ENCODE data around the gene AHSG. TPM values are rescaled to one million over a fixed set of nuclear protein-coding genes. Genes with fewer than 3 reads are reported as not detected.
"Not testable (repeated sequence)": the region's sequence is repeated elsewhere in the genome, so short reads cannot be mapped to it uniquely, and the experiment has no call there.

AHSG gene
- not detected for total RNA-seq

GRCh38 chr3:186612721-186613636 lies at the start of gene AHSG:
TSS of gene AHSG (plus strand) at chr3:186613060. CDS start at chr3:186613142, 82 bp downstream.
- H3K27ac ChIP-seq: no peak within 1 kb of the TSS
- DNase-seq: no peak
- H3K4me1 ChIP-seq: no peaks in the 10 kb centered on the region
- H3K36me3 ChIP-seq: no peaks in the 10 kb centered on the region
- TF ChIP-seq POLR2A (IDR thresholded peaks at IDR 0.05): no peak
- TF ChIP-seq, protein P1, sequence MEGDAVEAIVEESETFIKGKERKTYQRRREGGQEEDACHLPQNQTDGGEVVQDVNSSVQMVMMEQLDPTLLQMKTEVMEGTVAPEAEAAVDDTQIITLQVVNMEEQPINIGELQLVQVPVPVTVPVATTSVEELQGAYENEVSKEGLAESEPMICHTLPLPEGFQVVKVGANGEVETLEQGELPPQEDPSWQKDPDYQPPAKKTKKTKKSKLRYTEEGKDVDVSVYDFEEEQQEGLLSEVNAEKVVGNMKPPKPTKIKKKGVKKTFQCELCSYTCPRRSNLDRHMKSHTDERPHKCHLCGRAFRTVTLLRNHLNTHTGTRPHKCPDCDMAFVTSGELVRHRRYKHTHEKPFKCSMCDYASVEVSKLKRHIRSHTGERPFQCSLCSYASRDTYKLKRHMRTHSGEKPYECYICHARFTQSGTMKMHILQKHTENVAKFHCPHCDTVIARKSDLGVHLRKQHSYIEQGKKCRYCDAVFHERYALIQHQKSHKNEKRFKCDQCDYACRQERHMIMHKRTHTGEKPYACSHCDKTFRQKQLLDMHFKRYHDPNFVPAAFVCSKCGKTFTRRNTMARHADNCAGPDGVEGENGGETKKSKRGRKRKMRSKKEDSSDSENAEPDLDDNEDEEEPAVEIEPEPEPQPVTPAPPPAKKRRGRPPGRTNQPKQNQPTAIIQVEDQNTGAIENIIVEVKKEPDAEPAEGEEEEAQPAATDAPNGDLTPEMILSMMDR (IDR thresholded peaks at IDR 0.05): no peak
- H3K4me3 ChIP-seq: peak within 1 kb of the TSS in 1 of 4 donors; percentile 24
- no peaks in the 10 kb centered on the region for H3K27me3 ChIP-seq
- H3K9me3 ChIP-seq: no peaks in the 10 kb centered on the region

DNA sequence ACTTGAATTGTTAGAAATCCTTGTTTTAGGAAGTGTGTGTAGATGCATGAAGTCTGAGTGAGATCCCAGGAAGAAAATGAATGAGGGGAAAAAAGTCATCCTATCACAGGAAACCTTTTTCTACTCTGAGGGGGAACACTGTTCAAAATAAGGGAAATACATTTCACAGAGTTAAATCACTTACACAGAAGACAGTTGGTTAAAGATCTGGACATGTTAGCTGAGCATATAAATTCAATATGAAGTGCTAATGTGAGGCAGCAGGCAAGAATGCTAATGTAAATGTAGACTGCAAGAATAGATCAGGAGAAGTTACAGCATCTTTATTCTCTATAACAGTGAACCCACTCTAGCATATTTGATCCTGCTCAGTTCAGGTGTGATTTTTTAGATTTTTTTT lies 48.3 kb upstream of the AHSG start:
- H3K27ac ChIP-seq: no peak overlapping the region
- no peak for TF ChIP-seq POLR2A (IDR thresholded peaks at IDR 0.05)
- TF ChIP-seq, protein P1 (IDR thresholded peaks at IDR 0.05): no peak
- H3K4me1 ChIP-seq: peaks cover 0 to 19% (median 0%) of the 10 kb centered on the region in 4 donors
- no peaks in the 10 kb centered on the region for H3K27me3 ChIP-seq
- H3K4me3 ChIP-seq: no peak overlapping the region
- no peaks in the 10 kb centered on the region for H3K9me3 ChIP-seq
- no peak for DNase-seq
- no peaks in the 10 kb centered on the region for H3K36me3 ChIP-seq

DNA sequence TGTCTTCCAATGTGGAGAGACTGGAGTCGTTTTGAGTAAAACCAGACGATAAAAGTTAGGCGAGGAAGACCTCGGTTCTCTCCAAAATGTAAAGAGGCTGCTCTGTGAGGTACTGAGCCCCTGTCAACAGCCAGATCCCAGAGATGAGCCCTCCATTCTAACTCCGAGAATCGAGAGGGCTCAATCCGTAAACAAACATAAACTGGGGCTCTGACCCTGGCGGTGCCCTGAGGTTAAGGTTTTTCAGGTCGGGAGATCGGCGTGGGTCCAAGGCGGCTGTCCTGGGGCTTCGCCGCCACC lies 46.1 kb upstream of the AHSG start:
- peaks cover 0 to 26% (median under 1%) of the 10 kb centered on the region in 4 donors for H3K4me1 ChIP-seq
- H3K9me3 ChIP-seq: no peaks in the 10 kb centered on the region
- peak overlapping the region; percentile 58 to 95 (median 81) for H3K4me3 ChIP-seq
- peak overlapping the region; percentile 82 to 96 (median 88) for H3K27ac ChIP-seq
- TF ChIP-seq POLR2A (IDR thresholded peaks at IDR 0.05): no peak
- TF ChIP-seq, protein P1 (IDR thresholded peaks at IDR 0.05): peak in 2 of 6 experiments; percentile 2 to 3
- no peak for DNase-seq
- no peaks in the 10 kb centered on the region for H3K36me3 ChIP-seq
- H3K27me3 ChIP-seq: no peaks in the 10 kb centered on the region

DNA sequence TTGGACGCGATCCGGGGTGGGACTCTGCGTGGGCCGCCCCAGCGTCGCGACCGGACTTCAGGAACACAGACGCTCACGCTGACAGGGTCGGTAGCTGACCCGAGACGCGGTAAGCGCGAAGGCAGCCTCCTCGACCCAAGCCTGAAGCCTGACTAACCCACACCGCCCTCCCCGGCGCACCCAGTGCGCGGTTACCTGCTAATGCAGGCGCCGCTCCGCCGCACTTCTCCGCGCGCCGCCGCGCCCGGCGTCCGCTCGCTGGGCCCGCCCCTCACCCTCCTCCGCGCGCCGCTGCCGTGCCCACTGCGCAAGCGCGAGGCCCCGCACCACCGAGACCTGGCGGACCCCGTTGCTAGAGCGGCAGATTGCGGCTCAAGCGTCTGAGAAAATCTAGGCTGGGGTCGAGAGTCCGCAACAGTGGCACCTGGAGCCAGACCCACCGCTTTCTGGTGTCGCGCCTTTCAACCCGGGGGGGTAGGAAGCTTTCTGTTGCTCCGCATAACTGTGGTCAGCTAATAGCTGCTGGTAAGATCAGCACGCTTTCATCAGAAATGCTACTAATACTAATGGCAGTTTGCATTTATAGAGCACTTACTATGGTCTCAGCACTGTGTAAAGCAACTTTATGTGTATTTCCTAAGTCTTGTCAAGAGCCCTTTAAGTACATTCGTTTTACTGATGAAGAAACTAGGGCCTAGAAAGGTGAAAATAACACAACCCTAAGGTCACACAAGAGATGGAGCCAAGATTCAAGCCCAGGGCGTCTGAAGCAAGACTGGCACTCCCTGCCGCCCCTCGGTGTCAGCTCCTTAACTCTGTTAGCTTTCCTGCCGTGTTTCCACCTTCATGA lies 45.6 kb upstream of the AHSG start, which contains the start of gene TBCCD1:
Gene TBCCD1 (minus strand): TSS at position 268 of the 850 bp plus-strand sequence. CDS start 3,010 bp downstream, outside the sequence.
- TF ChIP-seq, protein P1 (IDR thresholded peaks at IDR 0.05): peak in 2 of 6 experiments; percentile 4 to 6
- TF ChIP-seq POLR2A (IDR thresholded peaks at IDR 0.05): peak; percentile 93 to 96
- no peaks in the 10 kb centered on the region for H3K9me3 ChIP-seq
- H3K36me3 ChIP-seq: peaks cover 0 to 1% (median 0%) of the 10 kb centered on the region in 3 donors
- DNase-seq: peak; percentile 88 to 96 (median 96)
- H3K4me1 ChIP-seq: peaks cover 0 to 32% (median 2%) of the 10 kb centered on the region in 4 donors
- H3K27ac ChIP-seq: peak within 1 kb of the TSS; percentile 82 to 96 (median 88)
- no peaks in the 10 kb centered on the region for H3K27me3 ChIP-seq
- H3K4me3 ChIP-seq: peak within 1 kb of the TSS; percentile 58 to 95 (median 81)

DNA sequence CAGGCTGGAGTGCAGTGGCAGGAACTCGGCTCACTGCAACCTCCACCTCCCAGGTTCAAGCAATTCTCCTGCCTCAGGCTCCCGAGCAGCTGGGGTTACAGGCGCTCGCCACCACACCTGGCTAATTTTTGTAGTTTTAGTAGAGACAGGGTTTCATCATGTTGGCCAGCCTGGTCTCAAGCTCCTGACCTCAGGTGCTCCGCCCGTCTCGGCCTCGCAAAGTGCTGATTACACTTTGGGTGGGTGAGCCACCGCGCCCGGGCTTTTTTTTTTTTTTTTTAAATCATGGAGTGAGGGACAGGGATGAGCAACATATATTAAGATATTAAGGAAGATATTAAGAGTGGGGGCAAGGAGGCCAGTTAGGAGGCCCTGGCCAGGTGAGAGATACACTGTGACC lies 43.5 kb upstream of the AHSG start:
- Histone ChIP-seq H3K36me3 (peaks cover 0 to 15% (median 0%) of the 10 kb centered on the region in 3 donors), H3K4me1 (peaks cover 0 to 39% (median 2%) of the 10 kb centered on the region in 4 donors), H3K4me3 (peak overlapping the region in 2 of 4 donors; percentile 68 to 94), H3K27ac (peak overlapping the region in 1 of 4 donors; percentile 94)
- not testable (repeated sequence) for H3K9me3 ChIP-seq, H3K27me3 ChIP-seq, DNase-seq

Data from Peyer's patch (tissue), 4 donors.